Measurements from ENCODE around the gene IMPA2. TPM values are rescaled to one million over a fixed set of nuclear protein-coding genes. Genes with fewer than 3 reads are reported as not detected.

IMPA2 gene
- total RNA-seq, 2 experiments from 2014 or later, result 1.7 to 2.5 TPM

DNA sequence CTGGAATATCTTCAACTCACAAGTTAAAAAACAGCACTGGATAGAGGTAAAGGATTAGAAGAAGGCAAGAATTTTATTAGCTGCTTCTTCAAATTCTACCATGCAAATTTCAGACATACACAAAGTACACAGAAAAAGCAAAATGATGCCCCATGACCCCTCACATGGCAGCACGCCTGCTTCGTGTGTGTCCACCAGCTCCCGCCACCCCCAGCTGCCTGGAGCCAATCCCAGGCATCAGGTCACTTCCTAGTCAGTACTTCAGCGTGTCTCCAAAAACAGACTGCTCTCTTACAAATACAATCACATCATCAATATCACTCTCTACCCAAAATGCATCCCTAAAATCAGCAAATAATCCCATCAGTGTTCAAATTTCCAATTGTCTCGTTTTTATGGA, 35.8 kb downstream of the IMPA2 start:
- no peak overlapping the region for H3K27ac ChIP-seq (ENCODE audit: low read depth in 1 of 2, low read length in 2 of 2)
- intact Hi-C loops (cut with DNase I, micrococcal nuclease), result no loop called here
- no peak overlapping the region for H3K27ac Mint-ChIP-seq
- H3K27me3 Mint-ChIP-seq, result no peaks in the 10 kb centered on the region
- ATAC-seq (ENCODE audit: poor library complexity), result no peak
- no peak overlapping the region for H3K4me3 ChIP-seq (ENCODE audit: low read length)
- no peaks in the 10 kb centered on the region for H3K9me3 ChIP-seq (ENCODE audit: control insufficient read depth in 1 of 2, insufficient read depth in 1 of 2, low read length in 2 of 2)
- peaks cover 9% of the 10 kb centered on the region for H3K36me3 Mint-ChIP-seq (ENCODE audit: low read depth)
- DNase-seq, result no peak
- H3K36me3 ChIP-seq (ENCODE audit: insufficient read depth, low read length), result no peaks in the 10 kb centered on the region
- ChIA-PET CTCF (no interaction called here), POLR2A (no interaction called here)
- H3K4me1 ChIP-seq (ENCODE audit: insufficient read depth, low read length), result no peaks in the 10 kb centered on the region
- TF ChIP-seq, protein P1, sequence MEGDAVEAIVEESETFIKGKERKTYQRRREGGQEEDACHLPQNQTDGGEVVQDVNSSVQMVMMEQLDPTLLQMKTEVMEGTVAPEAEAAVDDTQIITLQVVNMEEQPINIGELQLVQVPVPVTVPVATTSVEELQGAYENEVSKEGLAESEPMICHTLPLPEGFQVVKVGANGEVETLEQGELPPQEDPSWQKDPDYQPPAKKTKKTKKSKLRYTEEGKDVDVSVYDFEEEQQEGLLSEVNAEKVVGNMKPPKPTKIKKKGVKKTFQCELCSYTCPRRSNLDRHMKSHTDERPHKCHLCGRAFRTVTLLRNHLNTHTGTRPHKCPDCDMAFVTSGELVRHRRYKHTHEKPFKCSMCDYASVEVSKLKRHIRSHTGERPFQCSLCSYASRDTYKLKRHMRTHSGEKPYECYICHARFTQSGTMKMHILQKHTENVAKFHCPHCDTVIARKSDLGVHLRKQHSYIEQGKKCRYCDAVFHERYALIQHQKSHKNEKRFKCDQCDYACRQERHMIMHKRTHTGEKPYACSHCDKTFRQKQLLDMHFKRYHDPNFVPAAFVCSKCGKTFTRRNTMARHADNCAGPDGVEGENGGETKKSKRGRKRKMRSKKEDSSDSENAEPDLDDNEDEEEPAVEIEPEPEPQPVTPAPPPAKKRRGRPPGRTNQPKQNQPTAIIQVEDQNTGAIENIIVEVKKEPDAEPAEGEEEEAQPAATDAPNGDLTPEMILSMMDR (IDR thresholded peaks at IDR 0.05), result no peak
- no peaks in the 10 kb centered on the region for H3K27me3 ChIP-seq (ENCODE audit: control insufficient read depth in 1 of 2, insufficient read depth in 2 of 2, low read length in 2 of 2)
- no peak overlapping the region for H3K4me3 Mint-ChIP-seq
- no peaks in the 10 kb centered on the region for H3K4me1 Mint-ChIP-seq (ENCODE audit: low read depth)
- H3K9me3 Mint-ChIP-seq, result no peaks in the 10 kb centered on the region

GRCh38 chr18:12018861-12019260, 37.6 kb downstream of the IMPA2 start:
- Histone ChIP-seq H3K36me3 (ENCODE audit: insufficient read depth, low read length) (no peaks in the 10 kb centered on the region), H3K27me3 (ENCODE audit: control insufficient read depth in 1 of 2, insufficient read depth in 2 of 2, low read length in 2 of 2) (no peaks in the 10 kb centered on the region), H3K4me3 (ENCODE audit: low read length) (no peak overlapping the region), H3K27ac (ENCODE audit: low read depth in 1 of 2, low read length in 2 of 2) (no peak overlapping the region), H3K9me3 (ENCODE audit: control insufficient read depth in 1 of 2, insufficient read depth in 1 of 2, low read length in 2 of 2) (no peaks in the 10 kb centered on the region), H3K4me1 (ENCODE audit: insufficient read depth, low read length) (no peaks in the 10 kb centered on the region)
- intact Hi-C loops (cut with DNase I, micrococcal nuclease), result no loop called here
- H3K4me3 Mint-ChIP-seq, result no peak overlapping the region
- TF ChIP-seq, protein P1 (IDR thresholded peaks at IDR 0.05), result no peak
- POLR2A ChIA-PET, result no interaction called here
- H3K36me3 Mint-ChIP-seq (ENCODE audit: low read depth), result peaks cover 9% of the 10 kb centered on the region
- H3K27me3 Mint-ChIP-seq, result no peaks in the 10 kb centered on the region
- no peak for DNase-seq
- no peaks in the 10 kb centered on the region for H3K4me1 Mint-ChIP-seq (ENCODE audit: low read depth)
- no peak for ATAC-seq (ENCODE audit: poor library complexity)
- H3K27ac Mint-ChIP-seq, result no peak overlapping the region
- no peaks in the 10 kb centered on the region for H3K9me3 Mint-ChIP-seq
- CTCF ChIA-PET, result no interaction called here

DNA sequence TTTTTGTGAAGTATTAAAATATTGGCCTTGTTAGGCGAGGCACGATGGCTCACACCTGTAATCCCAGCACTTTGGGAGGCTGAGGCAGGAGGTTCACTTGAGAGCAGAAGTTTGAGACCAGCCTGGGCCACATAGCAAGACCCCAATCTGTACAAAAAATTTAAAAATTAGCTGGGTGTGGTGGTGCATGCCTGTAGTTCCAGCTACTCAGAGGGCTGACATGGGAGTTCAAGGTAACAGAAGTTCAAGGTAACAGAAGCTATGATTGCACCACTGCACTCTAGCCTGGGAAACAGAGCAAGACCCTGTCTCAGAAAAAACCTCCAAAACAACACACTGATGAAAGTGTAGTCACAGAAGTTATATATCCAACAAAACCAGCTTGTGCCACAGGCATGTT, 39.8 kb downstream of the IMPA2 start:
- ChIA-PET CTCF (interaction anchor here (1.4 kb wide), 1 partner anchor 37 kb away, joined by 3 read pairs; no protein-coding TSS in a partner anchor), POLR2A (no interaction called here)
- no peak for ATAC-seq (ENCODE audit: poor library complexity)
- no peaks in the 10 kb centered on the region for H3K9me3 Mint-ChIP-seq
- Histone ChIP-seq H3K4me3 (ENCODE audit: low read length) (no peak overlapping the region), H3K27me3 (ENCODE audit: control insufficient read depth in 1 of 2, insufficient read depth in 2 of 2, low read length in 2 of 2) (no peaks in the 10 kb centered on the region), H3K27ac (ENCODE audit: low read depth in 1 of 2, low read length in 2 of 2) (no peak overlapping the region), H3K4me1 (ENCODE audit: insufficient read depth, low read length) (no peaks in the 10 kb centered on the region), H3K9me3 (ENCODE audit: control insufficient read depth in 1 of 2, insufficient read depth in 1 of 2, low read length in 2 of 2) (no peaks in the 10 kb centered on the region), H3K36me3 (ENCODE audit: insufficient read depth, low read length) (no peaks in the 10 kb centered on the region)
- no peaks in the 10 kb centered on the region for H3K27me3 Mint-ChIP-seq
- no peak overlapping the region for H3K4me3 Mint-ChIP-seq
- no peak overlapping the region for H3K27ac Mint-ChIP-seq
- intact Hi-C loops (cut with DNase I, micrococcal nuclease), result no loop called here
- no peaks in the 10 kb centered on the region for H3K4me1 Mint-ChIP-seq (ENCODE audit: low read depth)
- TF ChIP-seq, protein P1 (IDR thresholded peaks at IDR 0.05), result no peak
- H3K36me3 Mint-ChIP-seq (ENCODE audit: low read depth), result peaks cover 9% of the 10 kb centered on the region
- no peak for DNase-seq
